Spleen (tissue), 7 donors: ENCODE measurements around the gene EDC3.

ENCODE experiments used
- POLR2A ChIP-seq, 3 donors: fragments of 450-650 bp; IDR thresholded peaks; one replicate each; pipeline ENCODE4 v1.5.1; 2017; ENCODE audit warnings: antibody characterized with exemption in 3 of 3, mild to moderate bottlenecking in 1 of 3
- TF ChIP-seq, protein P1 (sequence below), 11 experiments: fragments of 200-600 bp in 7 of 11; fragments of 450-650 bp in 4 of 11; sonication (generic) in 4 of 11; IDR thresholded peaks in 8 of 11; conservative IDR thresholded peaks in 3 of 11; 1 replicate in 7 of 11; 2 replicates in 4 of 11; pipeline versions ENCODE4 v1.4.0 to v1.8.0; 2016 to 2021; ENCODE audit warnings: antibody characterized with exemption in 11 of 11, inconsistent platforms in 4 of 11, mild to moderate bottlenecking in 1 of 11
- donor health status: DM: no; HTN: no; CAD: no; lungs with moderate emphysema.
- donor health status: DM: no; HTN: no; CAD: no.
- donor health status: DM: no; HTN: no; CAD: no.

DNA sequence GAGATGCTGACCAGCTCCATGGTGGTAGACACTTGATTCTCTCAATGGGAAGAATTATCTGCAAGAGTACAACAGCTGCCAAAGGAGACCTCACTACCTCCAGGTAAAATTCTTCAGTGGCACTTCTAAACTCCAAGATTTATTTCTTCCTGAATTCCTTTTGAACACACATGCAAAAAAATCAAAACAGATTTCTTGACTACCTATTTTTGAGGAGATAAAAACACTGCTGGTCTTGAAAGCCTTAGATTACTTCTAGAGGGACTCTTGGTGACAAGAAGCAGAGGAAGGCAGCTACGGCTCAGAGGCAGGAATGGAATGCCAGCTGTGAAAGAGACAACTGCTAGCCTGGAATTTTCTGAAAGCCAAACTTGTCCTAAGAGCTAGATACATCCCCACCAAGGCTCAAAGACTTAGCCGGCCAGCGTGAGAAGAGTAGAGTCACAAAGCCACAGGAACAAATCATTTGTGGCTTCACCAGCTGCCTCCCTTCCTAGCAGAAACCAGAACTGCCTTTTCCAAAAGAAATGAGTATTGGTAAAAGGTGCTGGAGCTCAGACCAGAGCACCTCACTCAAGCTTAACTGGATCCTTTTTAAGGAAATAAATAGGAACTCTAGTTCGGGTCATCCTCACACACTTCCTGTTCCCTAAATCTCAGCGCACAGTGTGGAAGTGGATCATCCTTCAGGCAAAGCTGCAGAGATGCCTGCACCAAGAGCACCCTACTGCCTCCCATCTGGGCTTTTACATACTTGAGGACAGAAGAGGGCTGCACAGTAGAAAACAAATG lies 47.6 kb downstream of the EDC3 start:
- TF ChIP-seq, protein P1, sequence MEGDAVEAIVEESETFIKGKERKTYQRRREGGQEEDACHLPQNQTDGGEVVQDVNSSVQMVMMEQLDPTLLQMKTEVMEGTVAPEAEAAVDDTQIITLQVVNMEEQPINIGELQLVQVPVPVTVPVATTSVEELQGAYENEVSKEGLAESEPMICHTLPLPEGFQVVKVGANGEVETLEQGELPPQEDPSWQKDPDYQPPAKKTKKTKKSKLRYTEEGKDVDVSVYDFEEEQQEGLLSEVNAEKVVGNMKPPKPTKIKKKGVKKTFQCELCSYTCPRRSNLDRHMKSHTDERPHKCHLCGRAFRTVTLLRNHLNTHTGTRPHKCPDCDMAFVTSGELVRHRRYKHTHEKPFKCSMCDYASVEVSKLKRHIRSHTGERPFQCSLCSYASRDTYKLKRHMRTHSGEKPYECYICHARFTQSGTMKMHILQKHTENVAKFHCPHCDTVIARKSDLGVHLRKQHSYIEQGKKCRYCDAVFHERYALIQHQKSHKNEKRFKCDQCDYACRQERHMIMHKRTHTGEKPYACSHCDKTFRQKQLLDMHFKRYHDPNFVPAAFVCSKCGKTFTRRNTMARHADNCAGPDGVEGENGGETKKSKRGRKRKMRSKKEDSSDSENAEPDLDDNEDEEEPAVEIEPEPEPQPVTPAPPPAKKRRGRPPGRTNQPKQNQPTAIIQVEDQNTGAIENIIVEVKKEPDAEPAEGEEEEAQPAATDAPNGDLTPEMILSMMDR (IDR thresholded peaks at IDR 0.05 in 8 of 11, conservative IDR thresholded peaks at IDR 0.05 in 3 of 11) = no peak
- TF ChIP-seq POLR2A (IDR thresholded peaks at IDR 0.05) = no peak
